T-helper 2 cell treated with Interferon-gamma antibody and Interleukin-4, amounts not matched to agents 100 ng/mL and 5 ng/mL, for 36 hours (primary cell): Measurements from ENCODE around the gene CTSE. TPM values are rescaled to one million over a fixed set of nuclear protein-coding genes. Genes with fewer than 3 reads are reported as not detected.
"Not testable (repeated sequence)": the region's sequence is repeated elsewhere in the genome, so short reads cannot be mapped to it uniquely, and the experiment has no call there.

ENCODE experiments used
- intact Hi-C: fragments of 100-400 bp; cut with micrococcal nuclease; formaldehyde crosslinking; loops from one replicate; pipeline ENCODE4 v1.15.1; 2023
- total RNA-seq: library from RNA; stranded (reverse); gene quantifications from 2 replicates; pipeline ENCODE4 v1.2.3, GENCODE V29; 2022

CTSE gene
- total RNA-seq, 1 donor from 2014 or later: not detected

DNA sequence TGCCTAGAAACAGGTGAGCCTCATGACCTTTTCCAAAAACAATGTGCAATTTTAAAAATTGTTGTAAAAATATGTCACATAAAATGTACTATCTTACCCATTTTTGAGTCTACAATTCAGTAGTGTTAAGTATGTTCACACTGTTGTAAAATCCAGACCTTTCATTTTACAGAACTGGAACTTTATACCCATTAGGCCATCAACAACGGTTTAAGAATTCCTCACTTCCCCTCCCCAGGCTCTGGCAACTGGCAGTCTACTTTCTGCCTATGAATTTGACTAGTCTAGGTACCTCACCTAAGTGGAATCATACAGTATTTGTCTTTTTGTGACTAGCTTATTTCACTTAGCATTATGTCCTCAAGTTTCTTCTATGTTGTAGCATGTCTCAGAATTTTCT lies 8.6 kb downstream of the CTSE start:
- intact Hi-C loops: no loop called here

DNA sequence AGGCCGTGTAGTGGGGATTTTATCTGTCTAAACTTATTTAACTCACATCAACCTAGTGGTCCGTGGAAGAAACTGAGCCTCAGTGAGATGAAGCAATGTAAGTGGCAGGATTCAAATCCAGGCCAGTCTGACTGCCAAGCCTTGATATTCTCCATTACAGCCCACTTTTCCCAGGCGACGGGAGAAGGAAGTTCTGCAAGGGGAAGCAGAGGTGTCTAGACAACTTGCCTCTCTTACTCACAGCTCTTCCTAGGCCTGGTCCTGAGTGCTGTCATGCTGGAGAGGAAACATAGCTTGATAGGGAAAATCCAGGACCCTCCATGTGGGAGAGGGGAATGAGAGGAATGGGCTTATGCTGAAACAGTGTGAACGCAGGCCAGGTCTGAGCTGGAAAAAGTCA lies 9.1 kb downstream of the CTSE start:
- intact Hi-C loops: no loop called here

DNA sequence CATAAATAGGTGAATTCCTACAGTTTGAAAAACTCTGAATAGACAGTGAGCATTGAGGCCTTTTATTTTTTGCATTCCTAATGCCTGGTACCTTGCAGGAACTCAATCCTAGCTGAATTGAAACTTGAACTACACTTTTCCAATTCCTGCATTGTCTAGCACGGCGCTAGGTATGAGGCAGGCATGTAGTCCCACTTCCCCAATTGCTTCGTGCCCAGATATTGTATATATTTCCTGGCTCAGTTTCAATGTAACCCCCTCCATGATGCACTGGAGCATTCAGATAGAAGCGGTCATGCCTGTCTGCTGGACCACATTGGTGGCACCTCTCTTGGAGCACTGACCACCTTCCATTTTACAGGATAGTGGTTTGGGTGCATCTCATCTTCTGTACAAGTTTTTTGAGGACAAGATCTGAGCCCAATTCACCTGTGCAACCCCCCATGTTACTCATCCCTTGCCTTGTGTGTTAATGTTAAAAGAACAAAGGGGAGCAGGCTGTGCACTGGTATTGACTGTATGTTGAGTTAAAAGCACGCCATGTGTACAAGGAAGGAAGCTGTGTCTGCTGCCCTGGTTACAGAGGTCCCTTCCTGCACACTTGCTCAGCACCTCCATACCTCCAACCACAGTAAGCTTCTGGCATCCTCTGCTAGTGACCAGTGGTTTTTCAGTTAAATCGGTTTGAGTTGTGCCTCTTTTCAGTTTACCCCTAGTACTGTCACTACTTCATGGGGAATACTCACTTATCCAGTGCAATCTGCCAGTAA lies 10.5 kb downstream of the CTSE start:
- intact Hi-C loops: no loop called here

DNA sequence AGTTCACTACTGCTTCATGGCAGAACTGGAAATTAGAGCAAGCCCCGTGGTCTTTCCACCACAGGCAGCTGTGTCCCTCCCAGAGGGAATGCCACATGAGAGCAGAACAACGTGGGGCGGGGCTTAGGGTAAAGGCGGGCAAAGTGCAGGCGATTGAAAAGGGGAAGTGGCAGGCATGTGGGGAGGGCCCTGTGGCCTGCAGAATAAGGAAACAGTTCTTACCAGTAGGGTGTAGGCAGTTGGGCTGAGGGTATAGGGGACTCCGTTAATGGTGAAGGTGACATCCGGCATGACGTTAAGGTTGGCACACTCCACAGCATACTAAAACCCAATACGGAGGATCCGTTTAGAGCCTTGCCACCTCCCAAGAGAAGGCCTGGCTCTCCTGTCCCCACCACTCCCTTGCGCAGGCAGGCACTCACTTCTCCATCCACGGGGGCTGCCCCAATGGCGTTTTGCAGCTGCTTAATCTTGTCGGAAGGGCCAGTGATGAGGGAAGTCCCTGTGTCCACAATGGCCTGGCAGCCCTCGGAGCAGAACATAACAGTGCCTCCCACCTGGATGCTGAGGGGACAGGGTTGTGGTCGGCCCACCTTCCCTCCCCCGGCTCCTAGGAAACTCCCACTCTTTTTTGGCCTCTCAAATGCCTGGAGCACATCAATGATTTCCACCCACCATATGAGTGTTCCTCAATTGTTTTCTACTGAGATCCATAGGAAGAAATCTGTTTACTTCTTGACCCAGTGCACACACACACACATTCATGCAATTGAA lies 11.4 kb downstream of the CTSE start:
- intact Hi-C loops: no loop called here

DNA sequence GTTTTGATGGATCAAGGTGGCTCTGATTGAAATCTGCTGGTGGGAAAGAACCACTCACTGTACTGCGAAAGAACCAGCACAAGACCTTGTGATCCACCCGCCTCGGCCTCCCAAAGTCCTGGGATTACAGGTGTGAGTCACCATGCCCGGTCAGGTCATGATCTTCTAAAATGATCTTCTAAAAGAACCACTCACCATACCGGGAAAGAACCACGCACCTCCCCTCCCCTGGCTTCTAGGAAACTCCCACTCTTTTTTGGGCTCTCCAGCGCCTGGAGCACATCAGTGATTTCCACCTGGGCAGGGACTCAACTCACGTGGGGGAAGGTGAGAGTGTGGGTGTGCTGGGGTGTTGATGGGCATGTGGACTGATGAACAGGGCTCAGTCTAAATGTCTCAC lies 12.6 kb downstream of the CTSE start:
- intact Hi-C loops: no loop called here

DNA sequence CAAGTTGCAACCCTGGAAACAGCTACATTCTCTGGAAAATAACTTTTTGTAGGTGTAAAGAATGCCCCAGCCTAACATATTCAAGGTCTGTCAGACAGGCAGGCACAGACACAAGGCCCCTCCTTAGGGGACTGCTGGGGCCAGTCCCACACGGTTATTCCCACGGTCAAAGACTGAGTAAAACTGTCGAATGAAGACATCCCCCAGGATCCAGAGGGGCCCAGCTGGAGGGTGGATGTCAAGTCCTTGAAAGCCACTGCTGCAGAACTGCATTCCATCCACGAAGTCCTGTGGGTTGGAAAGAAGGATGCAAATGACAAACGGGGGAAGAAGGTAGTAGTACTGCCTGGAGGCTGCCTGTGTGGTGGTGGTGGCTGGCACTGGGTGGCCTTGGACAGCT lies 13.6 kb downstream of the CTSE start:
- intact Hi-C loops: no loop called here

DNA sequence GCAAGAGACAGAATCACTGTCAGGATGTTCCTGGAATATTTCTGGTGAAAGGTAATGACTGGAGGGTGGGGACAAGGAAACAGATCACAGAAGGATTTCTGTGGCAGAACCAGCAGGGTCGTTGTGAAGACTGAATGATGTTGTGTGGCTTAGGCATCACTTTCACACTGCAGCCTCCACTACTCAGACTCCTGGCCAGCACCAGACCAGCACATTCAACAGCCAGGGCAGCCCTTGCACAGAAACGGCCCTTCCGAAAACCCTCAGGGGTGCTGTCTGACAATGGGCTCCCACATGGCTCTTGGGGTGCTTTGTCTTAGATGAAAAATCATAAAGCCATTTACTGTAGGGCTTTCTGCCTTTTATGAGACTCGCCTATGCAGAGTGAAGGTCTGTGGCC lies 16.7 kb downstream of the CTSE start:
- intact Hi-C loops: no loop called here

DNA sequence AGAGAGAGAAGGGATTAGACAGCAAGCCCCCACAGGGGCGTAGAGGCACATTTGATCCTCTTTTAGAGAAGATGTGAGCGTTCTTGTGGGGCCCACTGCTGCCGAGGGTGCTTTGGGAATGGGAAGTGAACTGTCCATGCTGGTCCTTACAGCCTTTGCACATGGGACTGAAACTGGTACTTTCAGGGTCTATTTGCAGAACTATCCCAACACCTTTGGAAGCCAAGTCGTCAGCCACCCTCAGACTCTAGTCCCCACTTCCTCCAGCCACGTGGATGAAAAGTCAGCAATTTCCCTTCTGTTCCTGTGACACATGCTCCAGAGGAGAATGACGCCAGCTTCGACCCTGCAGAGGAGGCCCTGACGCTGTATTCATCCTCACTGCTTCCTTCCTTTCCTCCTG lies 17.9 kb downstream of the CTSE start:
- intact Hi-C loops: no loop called here

DNA sequence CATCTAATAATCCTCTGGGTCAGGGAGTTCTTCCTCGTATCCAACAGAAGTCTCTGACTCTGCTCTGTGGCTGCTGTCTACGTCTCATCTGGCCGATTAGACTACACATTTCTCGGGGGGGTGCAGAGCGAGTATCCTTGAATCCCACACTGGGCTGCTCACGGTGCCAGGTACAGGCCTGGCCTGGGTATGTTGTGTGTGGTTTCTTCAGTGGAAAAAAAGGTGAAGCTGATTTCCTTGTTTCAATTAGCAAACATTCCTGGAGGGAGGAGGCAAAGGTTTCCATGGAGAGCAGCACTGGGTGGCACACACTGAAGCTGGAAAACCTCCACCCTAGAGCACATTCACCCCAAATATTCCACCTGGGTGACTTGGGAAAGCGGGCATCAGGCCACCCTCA lies 18.5 kb downstream of the CTSE start:
- intact Hi-C loops: no loop called here

DNA sequence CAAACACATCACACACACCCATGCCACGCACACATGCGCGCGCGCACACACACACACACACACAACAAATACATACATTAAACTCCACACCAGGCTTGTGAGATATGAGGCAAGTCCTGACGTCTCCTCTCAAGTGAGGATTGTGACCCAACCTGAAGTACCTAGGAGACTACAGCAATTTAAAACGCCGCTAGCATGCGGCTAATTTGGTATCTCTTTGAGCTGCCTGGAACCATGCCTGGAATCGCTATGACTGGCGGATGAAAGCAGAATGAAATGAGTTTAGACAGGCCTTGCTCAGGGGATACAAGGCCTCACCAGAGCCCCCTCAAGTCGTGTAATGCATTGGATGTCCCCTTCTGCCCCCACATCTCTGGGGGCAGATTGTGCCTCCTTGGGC lies 18.9 kb downstream of the CTSE start:
- intact Hi-C loops: no loop called here

DNA sequence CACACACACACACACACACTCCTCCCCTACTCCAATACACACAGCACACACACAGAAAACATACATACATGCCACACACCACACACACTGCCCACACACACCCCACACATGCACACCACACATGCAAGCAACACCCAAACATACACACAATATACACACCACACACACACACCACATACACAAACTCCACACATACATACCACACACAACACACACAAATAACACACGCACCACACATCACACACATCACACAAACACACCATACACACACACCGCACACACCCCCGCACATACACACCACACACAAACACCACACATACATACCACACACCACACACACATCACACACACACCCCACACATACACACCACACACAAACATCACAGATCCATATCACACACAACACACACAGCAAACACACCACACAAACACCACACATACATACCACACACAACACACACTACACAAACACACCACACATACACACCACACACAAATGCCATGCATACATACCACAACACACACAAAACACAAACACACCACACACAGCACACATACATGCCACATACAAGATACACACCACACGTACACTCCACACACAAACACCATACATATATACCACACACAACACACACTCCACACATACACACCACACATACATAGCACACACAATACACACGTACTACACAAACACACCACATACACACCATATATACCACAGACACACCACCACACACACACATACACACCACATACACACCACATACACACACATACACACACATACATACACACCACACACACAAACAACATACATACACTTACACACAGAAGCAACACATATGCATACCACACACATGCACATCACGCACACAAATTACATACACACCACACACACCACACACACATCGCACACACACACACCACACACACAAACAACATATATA lies 19.6 kb downstream of the CTSE start:
- intact Hi-C loops: no loop called here

DNA sequence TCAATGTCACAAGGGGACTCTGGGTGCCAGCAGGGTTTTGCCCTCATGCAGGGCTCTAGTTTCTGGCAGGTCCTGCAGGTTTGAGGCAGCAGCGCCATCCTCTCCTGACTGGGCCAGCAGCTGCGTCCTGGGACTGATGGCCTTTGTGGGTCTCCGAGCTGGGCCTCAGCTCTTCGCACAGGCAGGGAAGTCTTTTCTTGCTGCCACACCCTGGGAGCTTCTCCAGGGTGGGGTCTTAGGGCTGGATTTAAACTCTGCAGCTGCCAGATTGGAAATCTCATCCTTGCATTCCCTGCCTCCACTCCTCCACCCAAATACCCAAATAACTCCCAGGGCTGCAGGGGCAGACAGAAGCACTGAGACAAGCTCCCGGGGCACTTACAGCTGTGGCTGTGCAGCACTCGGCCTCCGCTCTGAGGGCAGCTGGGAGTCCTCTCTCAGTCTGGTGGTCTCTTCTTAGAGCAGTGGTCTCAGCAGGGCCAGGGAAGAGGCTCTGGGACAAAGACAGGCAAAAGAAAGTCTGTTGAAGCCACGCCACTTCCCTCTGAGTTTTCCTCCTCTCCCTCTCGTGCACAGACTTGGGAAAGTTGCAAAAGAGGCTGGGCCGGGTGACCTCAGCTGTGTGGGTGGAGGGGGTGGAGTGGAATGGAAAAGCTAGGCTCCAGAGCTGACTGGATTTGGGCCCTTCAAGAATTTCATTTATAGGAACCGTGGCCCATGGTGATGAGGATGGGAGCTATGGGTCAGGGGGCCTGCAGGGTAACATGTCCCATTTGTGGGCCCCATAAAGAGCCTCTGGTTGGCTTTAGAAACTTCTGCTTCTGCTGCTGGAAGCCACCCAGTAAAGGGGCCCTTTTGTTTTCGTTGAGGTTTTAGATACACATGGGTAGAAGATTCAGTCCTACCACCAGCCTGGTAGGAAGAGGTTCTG lies 20.6 kb downstream of the CTSE start, which contains the start of gene RAB7B:
Gene RAB7B (minus strand): TSS at position 525 of the 931 bp plus-strand sequence. CDS start 9,260 bp downstream, outside the sequence.
- intact Hi-C loops: no loop called here

DNA sequence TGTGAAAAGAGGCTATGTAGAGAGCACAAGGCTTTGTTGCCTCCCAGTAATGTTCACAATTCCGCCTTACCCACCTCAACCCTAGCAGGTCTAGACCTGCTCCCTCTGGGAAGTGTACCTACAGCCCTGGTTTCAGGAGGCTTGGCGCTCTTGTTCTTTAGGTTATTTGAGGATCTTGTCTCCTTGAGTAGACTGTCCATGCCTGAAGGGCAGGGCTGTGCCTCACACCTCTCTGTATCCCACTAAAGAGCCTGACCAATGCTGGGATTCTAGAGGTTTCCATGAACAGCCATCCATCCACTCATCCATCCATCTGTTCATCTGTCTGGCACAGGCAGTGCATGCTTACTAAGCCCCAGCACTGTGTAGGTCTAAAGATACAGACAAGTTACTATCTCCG lies 21.5 kb downstream of the CTSE start:
- intact Hi-C loops: no loop called here

DNA sequence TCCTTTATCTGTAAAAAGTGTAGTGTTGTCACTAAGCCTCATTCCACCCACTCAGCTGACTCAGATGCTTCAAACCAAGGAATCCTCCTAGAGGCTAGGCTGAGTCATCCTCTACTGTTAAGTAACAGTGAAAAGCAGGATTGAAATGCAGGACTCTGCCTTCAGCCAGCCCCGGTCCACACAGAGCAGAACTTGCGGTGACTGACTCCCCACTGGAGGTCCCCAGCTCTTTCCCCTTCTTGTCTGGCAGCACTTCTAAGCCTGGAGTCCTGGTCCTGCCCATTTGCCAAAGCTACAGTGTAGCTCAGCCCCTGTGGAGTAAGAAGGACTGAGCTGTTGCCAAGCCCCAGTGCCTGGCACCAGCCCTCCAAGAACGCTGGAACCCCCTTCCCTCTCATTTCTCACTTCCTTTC lies 22.2 kb downstream of the CTSE start:
- intact Hi-C loops: no loop called here

DNA sequence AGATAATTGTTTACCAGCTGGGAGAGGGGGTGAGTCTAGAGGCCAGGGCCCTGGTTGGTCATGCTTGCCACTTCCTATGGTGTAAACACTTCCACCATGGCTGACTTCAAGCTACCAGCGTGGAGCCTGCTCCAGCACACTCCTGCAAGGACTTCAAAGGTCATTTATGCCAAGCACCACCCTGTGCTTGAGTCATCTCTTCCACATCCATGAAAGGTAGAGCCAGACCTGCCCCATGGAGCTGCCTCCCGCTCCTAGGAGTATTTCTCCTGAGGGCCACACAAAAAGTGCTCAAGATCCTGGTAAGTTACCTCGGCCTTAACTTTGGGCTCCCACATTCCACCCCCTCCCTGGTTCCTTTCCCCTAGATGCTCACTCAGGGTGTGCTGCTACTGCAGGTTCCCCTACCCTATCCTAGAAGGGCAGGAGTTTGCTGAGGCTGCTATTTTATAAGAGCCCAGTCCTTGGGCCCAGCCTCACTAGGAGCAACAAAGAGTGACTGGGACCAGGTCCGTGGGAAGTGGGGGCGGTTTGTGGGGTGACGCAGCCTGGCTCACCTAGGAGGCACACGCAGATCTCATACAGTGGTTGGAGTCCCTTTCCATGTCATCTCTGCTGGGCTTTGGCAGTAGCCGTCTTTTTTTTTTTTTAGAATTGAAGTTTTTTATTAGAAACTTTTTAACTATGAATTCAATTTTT lies 22.9 kb downstream of the CTSE start:
- intact Hi-C loops: no loop called here

DNA sequence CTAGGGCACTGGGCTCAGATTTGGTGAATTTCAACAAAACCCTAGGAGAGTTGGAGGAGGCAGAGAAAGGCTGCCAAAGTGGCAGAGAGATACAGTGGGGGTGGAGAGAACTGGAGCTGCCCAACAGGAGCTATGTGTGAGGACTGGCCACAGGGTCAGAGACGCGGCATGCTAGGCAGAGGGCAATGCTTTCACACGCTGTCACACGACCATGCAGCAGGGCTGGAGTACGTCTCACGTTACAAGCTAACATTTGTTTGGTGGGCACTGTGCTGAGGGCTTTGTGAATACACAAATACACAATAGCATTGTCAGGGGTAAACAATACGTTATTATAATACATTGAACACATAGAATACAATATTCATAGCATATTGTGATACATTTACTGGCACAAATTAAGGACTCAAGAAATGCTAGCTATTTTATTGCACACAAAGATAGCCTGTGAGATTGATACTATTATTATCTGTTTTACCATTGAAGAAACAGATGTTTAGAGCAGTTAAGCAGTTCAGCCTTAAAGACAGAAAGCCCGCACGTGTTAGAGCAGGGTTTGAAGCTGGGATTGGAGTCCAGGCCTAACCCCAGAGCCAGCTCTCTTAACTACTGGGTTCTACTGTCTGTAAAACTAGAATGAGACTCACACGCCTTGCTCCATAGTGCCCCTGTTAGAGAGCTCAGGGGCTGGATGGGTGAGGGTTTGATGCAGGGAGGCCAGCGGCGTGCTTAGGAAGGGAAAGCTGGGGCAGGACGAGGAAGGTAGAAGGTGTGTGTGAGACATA lies 25.0 kb downstream of the CTSE start:
- intact Hi-C loops: no loop called here

DNA sequence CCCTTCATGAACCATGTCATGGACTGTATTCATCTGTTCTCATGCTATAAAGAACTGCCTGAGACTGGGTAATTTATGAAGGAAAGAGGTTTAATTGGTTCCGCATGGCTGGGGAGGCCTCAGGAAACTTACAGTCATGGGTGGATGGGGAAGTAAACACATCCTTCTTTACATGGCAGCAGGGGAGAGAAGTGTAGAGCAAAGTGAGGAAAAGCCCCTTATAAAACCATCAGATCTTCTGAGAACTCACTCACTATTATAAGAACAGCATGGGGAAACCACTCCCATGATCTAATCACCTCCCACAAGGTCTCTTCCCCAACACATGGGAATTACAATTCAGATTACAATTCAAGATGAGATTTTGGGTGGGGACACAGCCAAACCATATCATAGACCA lies 27.1 kb downstream of the CTSE start:
- intact Hi-C loops: not testable (repeated sequence)

DNA sequence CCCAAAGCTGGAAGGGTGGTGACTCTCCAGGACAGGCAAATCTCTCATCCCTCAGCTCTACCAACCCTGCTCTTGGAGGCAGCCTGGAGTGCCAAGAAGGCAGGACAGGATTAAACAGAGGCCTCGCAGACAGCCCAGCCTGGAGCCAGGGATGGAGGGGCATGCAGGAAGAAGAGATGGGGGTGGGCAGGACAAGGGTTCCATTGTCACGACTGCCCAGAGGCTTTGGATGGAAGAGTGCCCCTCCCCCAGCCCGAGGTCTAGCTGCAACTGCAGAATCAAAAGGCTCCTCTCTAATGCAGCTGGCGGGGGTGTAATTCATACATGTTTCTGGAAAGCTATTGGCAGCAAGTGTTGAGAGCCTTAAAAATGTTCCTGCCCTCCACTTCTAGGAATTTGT lies 29.3 kb downstream of the CTSE start:
- intact Hi-C loops: no loop called here

DNA sequence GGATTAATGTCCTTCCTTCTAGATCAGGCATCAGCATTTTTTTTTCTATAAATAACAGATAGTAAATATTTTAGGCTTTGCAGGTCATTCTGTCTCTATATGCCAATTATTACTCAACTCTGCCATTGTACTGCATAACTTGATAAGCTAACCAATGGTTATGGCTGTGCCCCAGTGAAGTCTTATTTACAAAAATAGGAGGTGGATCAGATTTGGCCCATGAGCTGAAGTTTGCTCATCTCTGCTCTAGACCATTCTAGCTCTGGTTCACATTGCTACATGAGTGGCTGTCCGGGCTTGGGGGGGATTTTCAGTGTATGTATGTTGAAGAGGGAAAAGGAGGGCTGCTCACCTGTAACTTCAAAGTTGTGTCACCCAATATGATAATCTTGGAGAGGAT lies 30.6 kb downstream of the CTSE start:
- intact Hi-C loops: no loop called here
